NK-92 treated with Interleukin-12 subunit alpha and Interleukin-12 subunit beta, amount 100 ng/mL, for 24 hours (cell line): ENCODE results near the gene SIN3B.
A peak's percentile ranks its signal among the peaks of the same experiment; 100 is the strongest.
"Not testable (repeated sequence)": the region's sequence is repeated elsewhere in the genome, so short reads cannot be mapped to it uniquely, and the experiment has no call there.

Source experiments
- DNase-seq: peaks from one replicate; lab custom pipeline; 2025; lab: John Stamatoyannopoulos, UW

Gene SIN3B

DNA sequence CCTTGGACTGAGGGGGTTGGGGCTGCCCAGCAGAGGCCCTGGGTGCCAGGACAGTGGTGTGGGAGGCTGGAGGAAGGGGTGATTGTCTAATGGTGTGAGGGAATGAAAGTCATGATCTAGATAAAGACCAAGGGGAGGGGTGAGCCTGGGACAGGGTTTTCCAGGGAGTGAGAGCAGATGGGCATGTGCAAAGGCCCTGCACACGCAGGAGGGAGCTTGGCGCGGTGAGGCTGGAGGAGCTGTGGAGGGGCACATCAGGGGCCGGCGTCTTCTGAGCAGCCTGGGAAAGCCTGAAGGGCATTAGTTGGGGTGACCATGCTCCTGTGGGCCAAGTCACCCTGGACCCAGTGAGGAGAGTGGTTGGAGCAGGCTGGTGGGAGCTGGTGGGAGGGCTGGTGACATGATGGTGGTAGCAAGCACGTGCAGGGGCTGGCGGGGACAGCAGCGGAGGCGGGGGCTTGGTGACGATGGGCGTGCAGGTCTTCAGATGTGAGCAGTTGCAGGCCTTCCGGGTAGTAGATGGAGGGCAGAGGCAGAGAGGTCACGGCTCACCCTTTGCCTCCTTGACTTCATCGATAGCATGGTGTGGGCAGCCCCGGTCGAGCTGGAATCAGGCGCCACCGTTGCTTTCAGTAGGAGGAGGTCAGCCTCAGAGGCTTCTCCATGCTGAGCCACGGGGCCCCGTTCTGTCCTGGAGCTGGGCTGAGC lies 39.4 kb downstream of the SIN3B start:
- no peak for DNase-seq

DNA sequence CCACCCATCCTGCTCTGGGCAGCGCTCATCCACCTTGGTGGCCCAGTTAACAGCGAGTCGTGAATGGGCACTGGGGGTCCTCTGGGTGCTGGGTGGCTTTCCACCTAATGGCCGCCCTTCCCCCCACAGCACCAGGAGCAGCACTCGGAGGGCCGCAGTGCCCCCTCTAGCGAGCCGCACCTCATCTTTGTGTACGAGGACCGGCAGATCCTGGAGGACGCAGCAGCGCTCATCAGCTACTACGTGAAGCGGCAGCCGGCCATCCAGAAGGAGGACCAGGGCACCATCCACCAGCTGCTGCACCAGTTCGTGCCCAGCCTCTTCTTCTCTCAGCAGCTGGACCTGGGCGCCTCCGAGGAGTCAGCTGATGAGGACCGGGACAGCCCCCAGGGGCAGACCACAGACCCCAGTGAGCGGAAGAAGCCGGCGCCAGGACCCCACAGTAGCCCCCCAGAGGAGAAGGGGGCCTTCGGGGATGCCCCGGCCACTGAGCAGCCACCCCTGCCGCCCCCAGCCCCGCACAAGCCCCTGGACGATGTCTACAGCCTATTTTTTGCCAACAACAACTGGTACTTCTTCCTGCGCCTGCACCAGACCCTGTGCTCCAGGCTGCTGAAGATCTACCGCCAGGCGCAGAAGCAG lies 40.3 kb downstream of the SIN3B start:
- DNase-seq = no peak

- no peak for DNase-seq
Observed at GRCh38 chr19:16871871-16872270, 42.7 kb downstream of the SIN3B start.

DNA sequence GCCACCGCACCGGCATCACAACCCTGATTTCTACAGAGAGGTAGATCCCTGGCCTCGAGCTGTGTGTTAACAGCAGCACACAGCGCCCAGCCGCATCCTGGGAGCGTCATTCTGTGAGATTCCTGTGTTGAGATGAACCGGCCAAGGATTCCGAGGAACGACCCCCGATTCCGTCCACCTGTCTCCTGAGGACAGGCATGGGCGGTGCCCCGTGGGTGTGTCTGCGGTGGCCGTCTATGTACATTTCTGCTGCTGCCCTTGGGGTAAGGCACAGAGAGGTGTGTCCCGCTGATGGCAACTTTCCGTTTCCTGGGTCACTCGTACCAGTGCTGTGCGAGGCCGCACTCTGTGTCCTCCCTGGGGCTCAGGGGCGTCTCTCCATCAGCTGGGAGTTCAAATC lies 43.5 kb downstream of the SIN3B start:
- DNase-seq = no peak

- DNase-seq = no peak
Observed at GRCh38 chr19:16873594-16873993, 44.4 kb downstream of the SIN3B start.

GRCh38 chr19:16874250-16874977 lies 45.2 kb downstream of the SIN3B start:
- DNase-seq = no peak

DNA sequence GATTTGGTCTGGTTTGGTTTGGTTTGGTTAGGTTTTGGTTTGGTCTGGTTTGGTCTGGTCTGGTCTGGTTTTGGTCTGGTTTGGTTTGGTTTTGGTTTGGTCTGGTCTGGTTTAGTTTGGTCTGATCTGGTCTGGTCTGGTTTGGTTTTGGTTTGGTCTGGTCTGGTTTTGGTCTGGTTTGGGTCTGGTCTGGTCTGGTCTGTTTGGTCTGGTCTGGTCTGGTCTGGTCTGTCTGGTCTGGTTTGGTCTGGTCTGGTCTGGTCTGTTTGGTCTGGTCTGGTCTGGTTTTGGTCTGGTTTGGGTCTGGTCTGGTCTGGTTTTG lies 45.7 kb downstream of the SIN3B start:
- not testable (repeated sequence) for DNase-seq

DNA sequence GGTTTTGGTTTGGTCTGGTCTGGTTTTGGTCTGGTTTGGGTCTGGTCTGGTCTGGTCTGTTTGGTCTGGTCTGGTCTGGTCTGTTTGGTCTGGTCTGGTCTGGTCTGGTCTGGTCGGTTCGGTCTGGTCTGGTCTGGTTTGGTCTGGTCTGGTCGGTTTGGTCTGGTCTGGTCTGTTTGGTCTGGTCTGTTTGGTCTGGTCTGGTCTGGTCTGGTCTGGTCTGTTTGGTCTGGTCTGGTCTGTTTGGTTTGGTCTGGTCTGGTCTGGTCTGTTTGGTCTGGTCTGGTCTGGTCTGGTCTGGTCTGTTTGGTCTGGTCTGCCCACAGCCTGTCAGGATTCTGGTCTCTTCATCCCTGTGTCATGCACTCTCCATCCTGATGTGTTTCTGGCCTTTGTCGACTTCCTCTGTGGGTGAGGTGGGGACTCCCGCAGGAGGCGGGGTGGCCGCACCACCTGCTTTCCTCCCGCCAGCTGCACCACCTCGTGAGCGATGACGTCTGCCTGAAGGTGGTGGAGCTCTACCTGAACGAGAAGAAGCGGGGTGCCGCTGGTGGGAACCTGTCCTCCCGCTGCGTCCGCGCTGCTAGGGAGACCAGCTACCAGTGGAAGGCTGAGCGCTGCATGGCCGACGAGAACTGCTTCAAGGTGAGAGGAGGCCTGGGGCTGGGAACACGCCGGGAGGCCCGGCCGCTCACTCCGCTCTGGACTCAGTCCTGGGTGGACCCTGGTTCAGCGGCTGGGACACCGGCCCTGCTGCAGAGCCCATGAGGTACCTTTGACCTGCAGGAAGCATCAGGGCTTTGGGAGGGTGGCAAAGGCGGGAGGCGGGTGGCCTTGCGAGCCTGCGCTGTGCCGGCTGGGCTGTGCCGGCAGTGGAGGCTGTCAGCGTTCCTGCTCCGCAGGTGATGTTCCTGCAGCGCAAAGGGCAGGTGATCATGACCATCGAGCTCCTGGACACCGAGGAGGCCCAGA lies 46.7 kb downstream of the SIN3B start:
- no peak for DNase-seq

DNA sequence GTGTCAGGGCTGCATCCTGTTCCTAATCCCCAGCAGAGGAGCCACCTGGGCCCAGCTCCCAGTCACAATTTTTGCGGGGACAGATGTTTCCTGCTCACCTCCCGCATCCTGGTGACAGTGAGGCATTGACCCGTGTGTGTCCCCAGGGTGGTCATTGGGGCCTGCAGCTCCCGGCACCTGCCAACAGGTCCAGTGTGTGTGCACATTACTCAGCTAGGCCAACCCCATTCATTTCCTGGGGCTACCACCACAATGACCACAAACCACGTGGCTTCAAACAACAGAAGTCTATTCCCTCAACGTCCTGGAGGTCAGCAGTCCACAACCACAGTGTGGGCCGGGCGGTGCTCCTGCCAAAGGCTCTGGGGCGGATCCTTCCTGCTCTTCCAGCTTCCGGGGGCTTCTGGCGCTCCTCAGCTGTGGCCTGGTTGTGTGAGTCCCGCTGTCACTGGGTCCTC lies 47.7 kb downstream of the SIN3B start:
- no peak for DNase-seq

GRCh38 chr19:16877581-16877980 lies 48.4 kb downstream of the SIN3B start:
- no peak for DNase-seq

GRCh38 chr19:16878181-16878965 lies 49.2 kb downstream of the SIN3B start:
- no peak for DNase-seq

DNA sequence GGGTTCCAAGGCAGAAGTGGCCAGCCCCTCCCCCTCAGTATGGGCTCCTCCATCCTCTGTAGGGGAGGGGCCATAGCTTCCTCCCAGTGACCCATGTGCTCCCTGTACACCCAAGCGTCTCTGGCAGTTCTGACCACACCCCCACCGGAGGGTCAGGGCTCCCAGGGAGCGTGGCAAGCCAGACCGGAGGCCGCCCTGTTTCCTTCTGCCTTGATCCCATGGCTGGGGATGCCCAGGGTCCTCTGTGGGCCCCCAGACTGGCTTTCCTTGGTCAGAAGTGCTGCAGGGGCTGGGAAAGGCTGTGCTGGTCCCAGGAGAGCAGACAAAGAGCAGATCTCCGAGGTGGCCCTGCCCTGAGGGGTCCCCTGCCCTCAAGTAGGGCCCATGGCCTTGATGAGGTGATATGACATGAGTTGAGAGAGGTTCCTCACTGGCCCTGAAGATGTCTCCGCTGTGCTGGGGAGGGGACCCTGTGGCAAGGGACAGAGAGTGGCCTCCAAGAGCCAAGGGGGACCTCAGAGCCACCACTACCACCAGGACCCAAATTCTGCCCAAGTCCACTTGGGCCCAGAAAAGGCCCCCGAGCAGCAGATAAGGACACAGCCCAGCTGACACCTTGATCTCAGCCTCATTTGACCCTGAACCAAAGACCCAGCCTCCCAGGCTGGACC lies 51.8 kb downstream of the SIN3B start:
- no peak for DNase-seq

- no peak for DNase-seq
Observed at GRCh38 chr19:16882146-16882545, 52.9 kb downstream of the SIN3B start.

GRCh38 chr19:16883522-16883921 lies 54.3 kb downstream of the SIN3B start:
- no peak for DNase-seq

- no peak for DNase-seq
Observed at GRCh38 chr19:16885166-16885565, 56.0 kb downstream of the SIN3B start.

DNA sequence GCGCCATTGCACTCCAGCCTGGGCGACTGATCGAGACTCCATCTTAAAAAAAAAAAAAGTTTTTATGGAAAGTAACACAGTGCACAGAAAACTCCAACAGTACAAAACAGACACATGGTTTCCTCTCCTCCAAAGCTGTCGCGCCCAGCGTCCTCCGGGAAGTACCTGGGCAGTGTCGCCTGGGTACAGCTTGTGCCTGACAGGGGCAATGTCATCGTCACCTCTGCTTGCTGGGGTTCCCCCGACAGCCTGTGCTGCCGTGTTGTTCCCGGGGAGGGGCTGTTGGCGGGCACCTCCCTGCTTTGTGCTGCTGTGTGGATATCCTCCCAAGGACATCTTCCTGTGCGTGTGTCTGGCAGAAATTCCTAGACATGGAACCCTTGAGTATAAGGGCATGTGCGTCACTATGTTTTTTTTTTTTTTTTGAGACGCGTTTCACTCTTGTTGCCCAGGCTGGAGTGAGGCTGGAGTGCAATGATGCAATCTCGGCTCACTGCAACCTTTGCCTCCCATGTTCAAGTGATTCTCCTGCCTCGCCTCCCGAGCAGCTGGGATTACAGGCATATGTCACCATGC lies 57.2 kb downstream of the SIN3B start:
- DNase-seq = no peak

DNA sequence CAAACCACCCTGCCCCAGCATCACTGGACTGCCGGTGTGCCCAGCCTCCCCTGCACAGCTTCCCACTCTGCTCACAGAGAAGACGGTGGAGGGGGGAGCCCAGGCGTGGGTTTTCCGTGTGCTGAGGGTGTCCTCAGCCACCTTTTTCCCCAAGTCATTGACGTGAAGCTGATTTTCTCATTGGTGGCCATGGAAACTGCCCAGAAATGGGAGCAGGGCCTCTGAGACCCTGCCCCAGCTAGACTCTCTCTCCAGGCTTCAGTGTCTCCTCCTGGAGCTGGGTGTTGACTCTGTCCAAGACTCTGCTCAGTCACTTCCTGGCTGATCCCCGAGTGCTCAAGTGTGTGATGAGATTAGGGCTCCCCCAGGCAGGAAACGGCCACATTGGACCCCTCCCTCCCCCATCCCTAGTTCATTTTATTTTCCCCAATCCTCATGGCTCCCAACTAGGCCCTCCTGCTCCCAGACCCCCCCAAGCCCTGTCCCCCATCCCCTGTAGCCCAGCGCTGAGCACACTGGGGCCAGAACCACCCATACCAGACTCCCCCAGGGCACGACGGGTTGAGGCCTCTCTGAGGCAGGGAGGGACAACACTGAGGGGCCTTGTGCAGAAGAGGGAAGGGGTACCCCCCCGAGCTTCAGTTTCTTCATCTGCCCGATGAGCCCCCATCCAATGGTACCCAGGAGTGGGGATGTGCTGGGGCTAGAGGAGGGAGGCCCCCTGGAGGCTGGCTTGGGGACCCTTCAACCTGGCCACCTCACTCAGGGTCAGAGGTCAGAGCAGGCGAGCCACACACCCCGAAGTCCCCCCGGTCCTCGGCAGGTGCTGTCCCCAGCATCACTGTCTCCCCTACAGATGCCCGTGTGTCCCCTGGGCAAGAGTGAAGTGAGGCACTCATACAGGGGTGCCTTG lies 58.4 kb downstream of the SIN3B start:
- no peak for DNase-seq

GRCh38 chr19:16888629-16889365 lies 59.6 kb downstream of the SIN3B start, which contains the start of gene F2RL3:
Gene F2RL3, plus strand, starts transcription at chr19:16888999. Its CDS starts 191 bp downstream, at chr19:16889190.
- DNase-seq = peak; percentile 23
